Effector memory CD8-positive, alpha-beta T cell (primary cell): ENCODE measurements around the gene RGS7BP.

ENCODE experiments used
- ATAC-seq: fragments of 150-1000 bp; cut with Tn5 transposase; replicated peaks from 2 replicates; pipeline ENCODE4 v1.10.0; 2021; ENCODE audit warnings: mild to moderate bottlenecking, moderate library complexity
- DNase-seq, 3 experiments: peaks; one replicate each; pipeline ENCODE4 v3.0.0; 2021
- H3K27ac Mint-ChIP-seq, 2 donors: one replicate each; pipeline ENCODE4 v1.8.0; 2022; ENCODE audit warnings: mild to moderate bottlenecking in 2 of 2, mixed read lengths in 2 of 2, moderate library complexity in 2 of 2
- H3K27me3 Mint-ChIP-seq, 2 donors: one replicate each; pipeline ENCODE4 v1.8.0; 2022; ENCODE audit warnings: mixed read lengths in 2 of 2
- H3K36me3 Mint-ChIP-seq: one replicate; pipeline ENCODE4 v1.8.0; 2022; ENCODE audit warnings: mild to moderate bottlenecking, moderate library complexity, mixed read lengths; ENCODE audit not compliant: insufficient read depth
- H3K4me1 Mint-ChIP-seq, 2 donors: one replicate each; pipeline ENCODE4 v1.8.0; 2022; ENCODE audit warnings: low read depth in 2 of 2, mixed read lengths in 2 of 2
- H3K4me3 Mint-ChIP-seq, 2 donors: one replicate each; pipeline ENCODE4 v1.8.0; 2022; ENCODE audit warnings: mild to moderate bottlenecking in 2 of 2, mixed read lengths in 2 of 2, moderate library complexity in 2 of 2
- H3K9me3 Mint-ChIP-seq, 2 donors: one replicate each; pipeline ENCODE4 v1.8.0; 2022; ENCODE audit warnings: mixed read lengths in 2 of 2
- total RNA-seq, 9 experiments: gene quantifications; one replicate each; lab custom pipeline; 2026; lab: John Stamatoyannopoulos, UW

Gene RGS7BP
- 0 to 0.13 (median 0) reads per million in 9 experiments for total RNA-seq

GRCh38 chr5:64505769-64506566, at the start of gene RGS7BP:
TSS of gene RGS7BP (plus strand) at chr5:64506015. CDS start at chr5:64506625, 610 bp downstream.
- no peaks in the 10 kb centered on the region for H3K36me3 Mint-ChIP-seq
- ATAC-seq (peak; percentile 31), DNase-seq (no peak)
- peak within 1 kb of the TSS in 1 of 2 donors; percentile 40 for H3K4me3 Mint-ChIP-seq
- no peaks in the 10 kb centered on the region for H3K9me3 Mint-ChIP-seq
- peaks cover 27 to 38% of the 10 kb centered on the region in 2 donors for H3K27me3 Mint-ChIP-seq
- H3K4me1 Mint-ChIP-seq = no peaks in the 10 kb centered on the region
- no peak within 1 kb of the TSS for H3K27ac Mint-ChIP-seq

GRCh38 chr5:64457846-64458245, 48.0 kb upstream of the RGS7BP start:
- Mint-ChIP-seq H3K4me3 (no peak overlapping the region), H3K4me1 (no peaks in the 10 kb centered on the region), H3K36me3 (no peaks in the 10 kb centered on the region), H3K27me3 (no peaks in the 10 kb centered on the region), H3K27ac (no peak overlapping the region), H3K9me3 (peaks cover 3 to 12% of the 10 kb centered on the region in 2 donors)
- ATAC-seq (no peak), DNase-seq (no peak)

- no peak overlapping the region for H3K27ac Mint-ChIP-seq
- H3K36me3 Mint-ChIP-seq = no peaks in the 10 kb centered on the region
- peaks cover 5 to 12% of the 10 kb centered on the region in 2 donors for H3K9me3 Mint-ChIP-seq
- DNase-seq (no peak), ATAC-seq (no peak)
- H3K4me3 Mint-ChIP-seq = no peak overlapping the region
- H3K27me3 Mint-ChIP-seq = no peaks in the 10 kb centered on the region
- H3K4me1 Mint-ChIP-seq = no peaks in the 10 kb centered on the region
Observed at GRCh38 chr5:64458948-64459347, 46.9 kb upstream of the RGS7BP start.

- no peak for ATAC-seq
- DNase-seq = no peak
- H3K9me3 Mint-ChIP-seq = peaks cover 7 to 12% of the 10 kb centered on the region in 2 donors
- no peaks in the 10 kb centered on the region for H3K27me3 Mint-ChIP-seq
- no peaks in the 10 kb centered on the region for H3K36me3 Mint-ChIP-seq
- H3K27ac Mint-ChIP-seq = no peak overlapping the region
- H3K4me1 Mint-ChIP-seq = no peaks in the 10 kb centered on the region
- H3K4me3 Mint-ChIP-seq = no peak overlapping the region
Observed at GRCh38 chr5:64462391-64462790, 43.4 kb upstream of the RGS7BP start.

GRCh38 chr5:64486163-64486562, 19.7 kb upstream of the RGS7BP start:
- no peaks in the 10 kb centered on the region for H3K36me3 Mint-ChIP-seq
- DNase-seq (no peak), ATAC-seq (no peak)
- peaks cover 0 to 4% of the 10 kb centered on the region in 2 donors for H3K9me3 Mint-ChIP-seq
- no peak overlapping the region for H3K4me3 Mint-ChIP-seq
- H3K27ac Mint-ChIP-seq = no peak overlapping the region
- no peaks in the 10 kb centered on the region for H3K27me3 Mint-ChIP-seq
- H3K4me1 Mint-ChIP-seq = no peaks in the 10 kb centered on the region

GRCh38 chr5:64487283-64487682, 18.5 kb upstream of the RGS7BP start:
- H3K27me3 Mint-ChIP-seq = no peaks in the 10 kb centered on the region
- H3K4me1 Mint-ChIP-seq = no peaks in the 10 kb centered on the region
- ATAC-seq (no peak), DNase-seq (no peak)
- no peaks in the 10 kb centered on the region for H3K36me3 Mint-ChIP-seq
- H3K27ac Mint-ChIP-seq = no peak overlapping the region
- peaks cover 0 to 4% of the 10 kb centered on the region in 2 donors for H3K9me3 Mint-ChIP-seq
- H3K4me3 Mint-ChIP-seq = no peak overlapping the region

GRCh38 chr5:64489857-64490256, 16.0 kb upstream of the RGS7BP start:
- ATAC-seq (no peak), DNase-seq (no peak)
- peaks cover 0 to 3% of the 10 kb centered on the region in 2 donors for H3K9me3 Mint-ChIP-seq
- H3K4me1 Mint-ChIP-seq = no peaks in the 10 kb centered on the region
- no peaks in the 10 kb centered on the region for H3K36me3 Mint-ChIP-seq
- H3K4me3 Mint-ChIP-seq = no peak overlapping the region
- H3K27me3 Mint-ChIP-seq = no peaks in the 10 kb centered on the region
- no peak overlapping the region for H3K27ac Mint-ChIP-seq

GRCh38 chr5:64497386-64497785, 8.4 kb upstream of the RGS7BP start:
- H3K9me3 Mint-ChIP-seq = peaks cover 0 to 5% of the 10 kb centered on the region in 2 donors
- ATAC-seq = no peak
- H3K4me3 Mint-ChIP-seq = no peak overlapping the region
- DNase-seq = no peak
- H3K27me3 Mint-ChIP-seq = no peaks in the 10 kb centered on the region
- no peak overlapping the region for H3K27ac Mint-ChIP-seq
- H3K36me3 Mint-ChIP-seq = no peaks in the 10 kb centered on the region
- no peaks in the 10 kb centered on the region for H3K4me1 Mint-ChIP-seq

- Mint-ChIP-seq H3K27me3 (peaks cover 27 to 37% of the 10 kb centered on the region in 2 donors), H3K36me3 (no peaks in the 10 kb centered on the region), H3K4me3 (no peak overlapping the region), H3K4me1 (no peaks in the 10 kb centered on the region), H3K27ac (no peak overlapping the region), H3K9me3 (peaks cover 0 to 5% of the 10 kb centered on the region in 2 donors)
- DNase-seq (no peak), ATAC-seq (no peak)
Observed at GRCh38 chr5:64502196-64502595, 3.6 kb upstream of the RGS7BP start.

GRCh38 chr5:64506567-64507263, 900 bp downstream of the RGS7BP start:
- H3K27ac Mint-ChIP-seq = no peak overlapping the region
- peak overlapping the region in 1 of 2 donors; percentile 40 for H3K4me3 Mint-ChIP-seq
- H3K36me3 Mint-ChIP-seq = no peaks in the 10 kb centered on the region
- no peak for ATAC-seq
- H3K4me1 Mint-ChIP-seq = no peaks in the 10 kb centered on the region
- DNase-seq = no peak
- H3K27me3 Mint-ChIP-seq = peaks cover 27 to 38% of the 10 kb centered on the region in 2 donors
- no peaks in the 10 kb centered on the region for H3K9me3 Mint-ChIP-seq

- ATAC-seq (no peak), DNase-seq (no peak)
- no peak overlapping the region for H3K27ac Mint-ChIP-seq
- H3K4me3 Mint-ChIP-seq = no peak overlapping the region
- peaks cover 27 to 38% of the 10 kb centered on the region in 2 donors for H3K27me3 Mint-ChIP-seq
- no peaks in the 10 kb centered on the region for H3K36me3 Mint-ChIP-seq
- no peaks in the 10 kb centered on the region for H3K4me1 Mint-ChIP-seq
- no peaks in the 10 kb centered on the region for H3K9me3 Mint-ChIP-seq
Observed at GRCh38 chr5:64507264-64507605, 1.4 kb downstream of the RGS7BP start.

- Mint-ChIP-seq H3K27me3 (peaks cover 13 to 25% of the 10 kb centered on the region in 2 donors), H3K4me1 (no peaks in the 10 kb centered on the region), H3K4me3 (no peak overlapping the region), H3K9me3 (no peaks in the 10 kb centered on the region), H3K27ac (no peak overlapping the region), H3K36me3 (peaks cover 5% of the 10 kb centered on the region)
- ATAC-seq (no peak), DNase-seq (no peak)
Observed at GRCh38 chr5:64509828-64510227, 4.0 kb downstream of the RGS7BP start.

- no peak overlapping the region for H3K27ac Mint-ChIP-seq
- H3K36me3 Mint-ChIP-seq = peaks cover 5% of the 10 kb centered on the region
- no peaks in the 10 kb centered on the region for H3K4me1 Mint-ChIP-seq
- H3K27me3 Mint-ChIP-seq = no peaks in the 10 kb centered on the region
- ATAC-seq (no peak), DNase-seq (no peak)
- no peaks in the 10 kb centered on the region for H3K9me3 Mint-ChIP-seq
- no peak overlapping the region for H3K4me3 Mint-ChIP-seq
Observed at GRCh38 chr5:64513492-64513891, 7.7 kb downstream of the RGS7BP start.

GRCh38 chr5:64514612-64515011, 8.8 kb downstream of the RGS7BP start:
- no peaks in the 10 kb centered on the region for H3K9me3 Mint-ChIP-seq
- H3K27ac Mint-ChIP-seq = no peak overlapping the region
- H3K36me3 Mint-ChIP-seq = peaks cover 5% of the 10 kb centered on the region
- no peaks in the 10 kb centered on the region for H3K4me1 Mint-ChIP-seq
- no peaks in the 10 kb centered on the region for H3K27me3 Mint-ChIP-seq
- no peak overlapping the region for H3K4me3 Mint-ChIP-seq
- ATAC-seq (no peak), DNase-seq (no peak)
